Adrenal gland (tissue), 5 donors: ENCODE data around the gene HACE1.

ENCODE experiments used
- CTCF ChIP-seq, 6 experiments: fragments of 450-650 bp in 4 of 6; fragments of 200-600 bp in 2 of 6; sonication (generic) in 1 of 6; IDR thresholded peaks; 1 replicate in 5 of 6; 2 replicates in 1 of 6; pipeline versions ENCODE4 v1.5.1 to v1.8.0; 2016 to 2021; ENCODE audit warnings: antibody characterized with exemption in 6 of 6, mild to moderate bottlenecking in 2 of 6, moderate library complexity in 1 of 6
- POLR2A ChIP-seq, 2 donors: fragments of 450-650 bp; IDR thresholded peaks; one replicate each; pipeline ENCODE4 v1.6.1; 2017; ENCODE audit warnings: antibody characterized with exemption in 2 of 2, mild to moderate bottlenecking in 2 of 2, moderate library complexity in 1 of 2
- donor health status: DM: no; HTN: no; CAD: no.

GRCh38 chr6:104771258-104771832 lies 88.4 kb downstream of the HACE1 start:
- TF ChIP-seq CTCF (IDR thresholded peaks at IDR 0.05) (peak; percentile 19 to 63 (median 52)), POLR2A (IDR thresholded peaks at IDR 0.05) (no peak)
